Measurements from ENCODE around the gene TCEA3.

Gene TCEA3

DNA sequence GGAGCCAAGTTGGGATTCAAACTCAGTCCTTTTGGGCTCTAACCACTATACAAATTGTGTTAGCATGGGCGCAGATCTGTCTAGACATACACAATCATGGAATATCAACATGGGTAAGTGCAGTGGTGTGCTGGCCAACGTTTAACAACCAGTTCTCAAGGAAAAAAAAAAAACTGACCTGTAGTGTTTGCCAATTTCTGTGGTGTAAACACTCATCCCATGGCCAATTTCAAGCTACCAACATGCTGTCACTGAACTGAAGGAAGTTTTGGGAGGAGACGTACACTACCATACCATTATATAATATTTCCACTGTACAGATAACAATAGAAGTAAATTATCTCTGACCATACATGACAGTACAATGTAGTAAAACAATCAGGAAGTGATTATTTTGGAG, 3.2 kb downstream of the TCEA3 start:
- DNase-seq (ENCODE audit: low spot score) = no peak

DNA sequence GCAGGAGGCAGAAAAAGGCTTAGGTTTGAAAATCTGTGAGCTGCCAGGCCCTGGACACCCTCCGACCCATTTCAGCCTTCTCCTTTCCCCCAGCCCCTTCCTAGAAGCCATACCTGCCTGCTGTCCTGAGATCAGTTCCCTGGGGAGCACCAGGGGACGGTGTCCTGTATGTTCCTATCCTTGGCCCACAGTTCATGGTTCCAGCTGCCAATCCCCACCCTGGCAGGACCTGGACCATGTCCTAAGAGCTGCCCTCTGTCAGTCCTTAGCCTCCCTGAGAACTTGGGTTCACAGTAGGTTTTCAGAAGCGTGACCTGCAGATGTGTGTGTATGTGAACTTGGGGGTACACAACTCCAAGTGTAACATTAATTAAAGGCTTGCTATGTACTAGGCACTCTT, 3.8 kb downstream of the TCEA3 start:
- no peak for DNase-seq (ENCODE audit: low spot score)

DNA sequence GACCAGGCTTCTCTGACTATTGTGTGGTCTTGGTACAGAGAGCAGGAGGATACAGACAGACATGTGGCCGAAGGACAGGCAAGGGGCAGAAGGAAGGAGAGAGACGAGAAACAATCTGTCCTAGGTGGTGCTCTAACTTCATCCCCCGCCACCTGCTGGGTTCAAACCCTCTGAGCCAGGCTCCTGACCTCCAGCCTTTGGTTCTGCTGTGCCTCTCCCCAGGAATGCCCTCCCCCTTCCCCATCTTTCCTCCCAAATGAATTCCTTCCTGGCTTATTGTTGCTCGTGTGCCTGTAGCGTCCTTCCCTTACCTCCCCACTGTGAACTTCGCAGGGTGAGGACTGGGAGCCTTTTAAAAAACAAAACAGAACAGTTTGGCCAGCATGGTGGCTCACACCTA, 5.4 kb downstream of the TCEA3 start:
- DNase-seq (ENCODE audit: low spot score) = no peak

DNA sequence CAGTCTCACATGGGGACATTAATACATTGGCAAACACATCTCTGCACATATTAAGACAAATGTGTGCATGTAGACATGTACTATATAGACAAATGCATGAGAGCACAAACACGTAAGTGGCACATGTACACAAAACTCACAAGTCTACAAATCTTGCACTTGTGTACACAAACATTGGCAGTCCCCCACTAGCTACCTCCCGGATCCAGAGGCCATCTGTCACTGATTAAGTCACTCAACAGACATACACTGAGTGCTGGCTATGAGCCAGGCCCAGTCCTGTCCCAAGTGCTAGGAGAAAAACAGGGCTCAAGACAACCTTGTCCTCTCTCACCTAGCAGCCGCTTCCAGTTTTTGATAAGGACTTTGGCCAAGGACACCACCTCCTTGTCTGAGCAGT, 7.0 kb downstream of the TCEA3 start:
- DNase-seq (ENCODE audit: low spot score) = no peak

DNA sequence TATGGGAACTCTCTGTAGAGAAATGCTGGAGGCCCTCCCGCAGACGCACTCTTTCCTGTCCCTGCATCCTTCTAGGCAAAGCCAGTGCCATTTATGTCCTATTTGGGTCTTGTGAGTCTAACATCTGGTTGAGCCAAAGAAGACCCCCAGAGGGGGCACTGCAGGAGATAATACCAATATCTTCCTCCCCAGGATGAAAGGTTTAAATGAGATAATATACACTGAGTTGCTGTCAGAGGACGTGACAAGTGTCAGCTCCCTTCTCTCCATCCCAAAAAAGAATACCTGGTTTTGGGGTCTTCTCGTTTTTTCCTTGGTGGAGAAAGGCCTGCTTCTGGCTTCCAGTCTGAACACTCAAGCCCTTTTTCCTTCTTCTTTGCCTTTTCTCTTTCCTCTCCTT, 7.6 kb downstream of the TCEA3 start:
- DNase-seq (ENCODE audit: low spot score) = no peak

DNA sequence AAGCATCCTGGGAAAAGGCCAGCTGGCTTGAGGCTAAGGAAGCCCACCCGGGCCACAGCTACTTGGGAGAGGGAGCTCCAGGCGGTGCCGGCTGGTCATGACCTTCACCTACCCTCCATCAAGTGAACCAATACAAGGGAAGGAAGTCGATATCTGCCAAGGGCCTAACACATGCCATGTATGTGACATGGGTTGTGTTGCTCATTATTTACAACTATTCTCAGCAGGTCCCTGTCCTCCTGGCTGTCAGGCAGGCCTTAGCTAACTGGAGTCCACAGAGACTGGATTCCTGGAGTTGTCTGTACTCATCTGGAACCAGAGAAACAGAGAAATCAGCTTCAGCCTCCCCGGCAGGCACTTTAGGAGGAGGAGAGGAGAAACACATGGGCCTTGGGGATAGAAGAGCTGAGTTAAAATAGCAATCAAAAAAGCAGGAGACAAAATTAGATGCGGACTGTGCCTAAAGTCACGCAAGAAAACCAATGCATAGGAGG, 15.7 kb downstream of the TCEA3 start:
- no peak for DNase-seq (ENCODE audit: low spot score)

DNA sequence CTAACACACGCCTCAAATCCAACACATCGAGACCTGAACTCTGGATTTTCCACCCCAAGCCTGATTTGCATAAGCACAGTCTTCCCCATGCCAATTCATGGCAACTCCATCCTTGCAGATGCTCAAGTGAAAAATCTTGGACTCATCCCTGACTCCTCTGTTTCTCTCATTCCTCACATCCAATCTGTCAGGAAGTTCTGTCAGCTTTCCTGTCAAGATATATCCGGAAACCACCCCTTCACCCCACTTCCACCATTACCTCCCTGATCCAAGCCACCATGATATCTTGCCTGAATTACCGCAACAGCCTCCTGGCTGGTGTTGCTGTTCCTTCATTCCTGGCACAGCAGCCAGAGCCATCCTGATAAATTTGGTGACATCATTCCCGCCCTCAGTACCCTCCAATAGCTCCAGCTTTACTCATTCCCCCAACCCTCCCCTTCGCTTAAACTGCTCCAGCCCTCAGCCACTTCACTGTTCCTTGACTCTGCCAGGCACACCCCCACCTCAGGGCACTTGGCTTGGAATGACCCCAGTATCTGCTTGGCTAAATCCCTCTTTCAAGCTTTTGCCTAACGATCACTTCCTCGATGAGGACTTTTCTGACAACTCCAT, 17.4 kb downstream of the TCEA3 start:
- DNase-seq (ENCODE audit: low spot score) = no peak

DNA sequence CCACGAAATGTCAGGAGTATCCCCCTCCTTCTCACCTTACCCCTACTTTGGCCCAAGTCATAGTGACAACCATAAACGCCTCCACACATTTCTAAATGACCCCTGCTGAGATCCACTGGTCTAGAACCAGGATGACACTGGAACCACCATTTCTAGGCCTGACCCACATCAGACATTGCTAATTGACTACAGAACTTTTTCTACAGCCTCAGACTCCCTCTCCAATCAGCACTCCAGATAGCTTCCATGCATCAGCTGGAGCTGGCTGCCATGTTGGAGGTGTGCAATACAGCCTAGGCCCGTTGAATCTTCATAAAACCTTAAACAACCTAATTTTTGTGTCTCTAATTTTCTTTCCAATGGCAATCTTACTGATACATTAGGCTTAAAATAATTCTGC, 18.6 kb downstream of the TCEA3 start:
- DNase-seq (ENCODE audit: low spot score) = no peak

DNA sequence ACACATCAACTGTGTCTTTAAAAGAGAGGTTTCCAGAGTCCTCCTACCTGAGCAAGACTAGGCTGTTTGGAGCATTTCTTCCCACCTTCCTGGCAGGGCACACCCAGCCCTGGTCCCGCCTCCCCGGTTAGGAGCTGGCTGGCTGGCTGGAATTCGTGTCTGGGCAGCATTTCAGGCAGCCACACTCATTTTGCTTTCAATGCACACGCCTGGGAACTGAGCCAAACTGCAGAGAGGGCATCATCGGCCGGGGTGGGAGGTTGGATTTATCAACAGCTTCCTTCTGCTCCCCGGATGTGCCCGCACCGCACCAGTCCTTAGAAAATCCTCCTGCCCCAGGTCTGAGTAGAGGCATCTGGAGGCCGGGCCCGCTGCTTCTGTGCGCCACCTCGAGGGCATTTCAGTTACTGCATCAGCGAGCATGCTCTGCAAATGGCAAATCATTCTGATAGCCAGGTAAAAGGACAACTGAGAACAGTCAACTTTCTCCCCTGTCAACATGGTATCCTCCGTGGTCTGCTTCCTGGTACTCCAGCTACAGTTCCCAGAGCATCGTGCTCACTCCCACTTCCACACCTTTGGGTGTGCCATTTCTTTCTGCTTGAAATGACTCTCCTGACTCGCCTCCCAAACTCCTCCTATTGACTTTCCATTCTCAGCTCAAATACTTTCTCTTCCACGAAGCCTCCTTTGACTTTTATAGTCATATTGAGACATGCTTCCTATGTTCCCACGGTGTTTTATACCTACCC, 20.6 kb downstream of the TCEA3 start:
- DNase-seq (ENCODE audit: low spot score) = peak; percentile 57

DNA sequence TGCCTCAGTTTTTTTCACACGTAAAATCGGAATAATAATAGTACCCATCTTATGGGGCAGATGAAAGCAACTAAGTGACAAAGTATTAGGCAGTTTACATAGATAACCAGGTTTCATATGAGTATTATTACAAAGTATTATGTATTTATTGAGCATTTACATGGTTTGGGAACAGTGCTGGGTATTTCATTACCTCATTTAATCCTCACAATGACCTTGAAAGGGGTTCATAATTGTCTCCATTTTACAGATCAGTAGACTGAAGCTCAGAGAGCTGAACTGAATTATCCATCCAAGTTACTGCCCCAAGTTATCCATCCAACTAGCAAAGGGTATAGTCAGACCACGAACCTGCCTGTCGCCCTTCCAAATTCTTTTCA, 21.2 kb downstream of the TCEA3 start:
- no peak for DNase-seq (ENCODE audit: low spot score)

DNA sequence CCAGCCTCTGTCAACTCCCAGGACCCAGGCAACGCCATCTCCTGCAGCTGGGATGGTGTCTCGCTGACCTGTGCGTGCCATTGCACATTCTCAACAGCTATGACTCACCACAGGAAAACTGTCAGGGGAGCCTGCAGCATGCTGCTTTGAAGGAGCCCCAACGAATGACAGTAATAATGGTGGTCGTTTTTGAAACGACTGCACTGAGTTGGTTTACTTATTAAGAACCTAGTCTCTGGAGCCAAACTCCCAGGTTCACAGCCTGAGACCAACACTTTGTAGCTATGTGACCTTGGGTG, 21.6 kb downstream of the TCEA3 start:
- DNase-seq (ENCODE audit: low spot score) = no peak

DNA sequence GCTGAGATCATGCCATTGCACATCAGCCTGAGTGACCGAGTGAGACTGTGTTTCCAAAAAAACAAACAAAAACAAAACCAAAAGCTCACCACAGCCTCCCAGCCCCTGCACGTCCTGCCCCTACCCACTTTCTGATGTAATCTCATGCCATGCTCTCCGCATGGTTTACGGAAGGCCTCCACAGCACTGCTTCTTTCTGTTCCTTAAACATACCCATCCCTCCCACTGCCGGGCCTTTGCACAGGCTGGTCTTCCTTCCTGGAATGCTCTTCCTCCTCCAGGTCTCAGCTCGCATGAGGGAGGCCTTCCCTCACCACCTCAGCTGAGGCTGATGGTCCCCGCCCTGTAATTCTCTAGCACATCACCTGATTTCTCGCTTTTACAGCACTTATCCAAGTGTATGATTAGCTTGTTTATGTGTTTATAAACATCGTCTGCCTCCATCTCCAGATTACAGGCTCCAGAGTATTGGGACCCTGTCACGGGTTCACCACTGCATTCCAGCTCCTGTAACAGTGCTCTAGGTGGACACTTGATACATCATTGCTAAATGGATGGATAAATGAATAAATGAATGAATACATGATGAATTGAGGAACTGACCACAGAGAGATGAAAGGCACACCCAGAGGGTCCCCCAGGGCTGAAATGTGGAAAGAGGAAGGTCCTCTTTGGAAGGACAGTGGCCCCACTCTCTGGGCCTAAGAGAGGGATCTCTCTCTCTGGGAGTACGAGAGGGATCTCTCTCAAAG, 22.1 kb downstream of the TCEA3 start:
- no peak for DNase-seq (ENCODE audit: low spot score)

DNA sequence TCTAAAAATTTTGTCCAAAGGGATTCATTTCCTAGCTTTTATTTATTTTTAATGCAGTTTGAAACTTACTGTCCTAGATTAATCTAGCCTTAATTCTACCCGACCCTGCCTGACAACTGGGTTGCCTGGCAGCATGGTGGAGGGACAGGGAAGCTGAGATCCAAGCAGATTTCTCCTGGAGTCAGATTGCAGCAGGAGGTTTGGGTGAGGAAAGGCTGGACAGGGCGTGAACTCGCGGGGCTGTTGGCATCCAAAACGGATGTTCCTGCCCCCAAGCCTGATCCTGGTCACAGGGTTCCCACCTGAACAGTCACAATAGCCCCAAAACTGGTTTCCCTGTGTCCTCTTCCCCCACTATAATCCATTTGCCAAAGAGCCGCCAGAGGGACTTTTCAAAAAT, 23.2 kb downstream of the TCEA3 start:
- no peak for DNase-seq (ENCODE audit: low spot score)

DNA sequence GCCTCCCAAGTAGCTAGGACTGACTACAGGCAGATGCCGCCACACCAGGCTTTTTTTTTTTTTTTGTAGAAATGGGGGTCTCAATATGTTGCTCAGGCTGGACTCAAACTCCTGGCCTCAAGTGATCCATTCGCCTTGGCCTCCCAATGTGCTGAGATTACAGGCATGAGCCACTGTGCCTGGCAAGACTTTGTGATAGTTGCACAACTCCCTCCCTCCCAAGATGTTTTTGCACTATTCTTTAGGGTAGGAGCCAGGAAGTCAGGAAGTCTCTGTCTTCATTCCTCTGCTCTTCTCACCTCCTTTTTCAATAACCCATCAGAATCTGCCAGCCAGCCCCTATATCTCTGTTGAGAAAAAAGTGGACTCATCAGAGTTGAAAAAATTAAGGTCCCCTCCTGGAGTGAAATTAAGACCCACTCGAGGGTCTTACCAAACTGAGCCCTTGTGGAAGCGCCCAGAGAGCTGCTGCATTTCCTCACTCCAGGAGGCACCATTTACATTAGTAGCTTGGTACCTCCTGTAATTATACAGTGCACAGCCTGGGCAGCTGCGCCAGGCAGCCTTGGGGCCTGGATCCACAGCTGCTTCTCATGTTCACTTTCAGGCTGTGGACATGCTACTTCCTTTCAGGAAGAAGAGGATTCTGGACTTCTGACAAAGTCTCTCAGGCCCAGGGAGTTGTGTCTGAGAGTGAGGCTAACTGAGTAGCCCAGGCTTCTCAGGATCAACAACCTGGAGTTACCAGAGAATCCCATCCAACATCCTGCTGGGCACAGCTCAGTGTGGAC, 24.0 kb downstream of the TCEA3 start:
- DNase-seq (ENCODE audit: low spot score) = no peak

DNA sequence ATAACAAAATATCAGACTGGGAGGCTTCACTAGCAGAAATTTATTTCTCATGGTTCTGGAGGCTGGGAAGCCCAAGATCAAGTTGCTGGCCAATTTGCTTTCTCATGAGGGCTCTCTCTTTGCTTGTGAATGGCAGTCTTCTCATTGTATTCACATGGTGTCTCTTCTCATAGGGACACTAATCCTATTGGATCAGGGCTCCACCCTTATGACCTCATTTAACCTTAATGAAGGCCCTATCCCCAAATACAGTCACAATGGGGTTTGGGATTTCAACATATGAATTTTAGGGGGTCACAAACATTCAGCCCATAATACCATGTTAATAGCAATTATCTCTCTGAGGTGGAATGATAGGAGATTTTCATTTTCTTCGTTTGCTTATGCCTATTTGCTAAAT, 25.3 kb downstream of the TCEA3 start:
- no peak for DNase-seq (ENCODE audit: low spot score)

DNA sequence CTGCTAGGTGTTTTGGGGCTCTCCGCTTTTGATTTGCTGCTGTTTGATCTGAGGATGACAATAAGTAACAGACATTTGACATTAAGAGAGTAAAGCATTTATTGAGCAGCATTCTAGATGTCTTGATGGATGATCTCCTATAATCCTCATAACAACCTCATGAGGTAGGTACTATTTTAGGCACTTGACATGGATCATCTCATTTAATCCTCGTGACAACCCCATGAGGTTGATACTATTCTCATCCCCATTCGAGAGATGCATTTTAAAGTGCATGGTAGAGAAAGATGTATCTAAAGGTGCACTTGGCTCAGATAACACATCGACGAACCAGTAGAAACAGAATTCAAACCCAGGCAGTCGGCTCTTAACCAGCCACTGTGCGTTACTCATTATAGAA, 26.6 kb downstream of the TCEA3 start:
- DNase-seq (ENCODE audit: low spot score) = no peak

DNA sequence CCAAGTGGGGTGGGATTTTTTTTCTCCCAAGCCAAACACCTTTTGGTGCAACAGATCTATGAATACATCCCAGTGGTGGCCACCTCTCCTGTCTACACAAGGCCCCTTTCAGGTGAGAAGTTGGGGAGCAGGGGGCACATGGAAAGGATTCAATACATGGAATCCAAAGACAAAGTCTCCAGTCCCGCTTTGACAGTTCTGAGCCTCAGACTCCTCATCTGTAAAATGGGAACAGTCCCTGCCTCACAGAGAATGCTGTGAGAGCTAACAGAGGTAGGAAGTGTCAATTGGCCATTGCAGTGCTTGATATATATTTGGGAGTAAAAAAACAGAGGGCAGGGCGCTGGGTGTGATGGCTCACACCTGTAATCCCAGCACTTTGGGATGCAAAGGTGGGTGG, 28.2 kb downstream of the TCEA3 start:
- DNase-seq (ENCODE audit: low spot score) = no peak

DNA sequence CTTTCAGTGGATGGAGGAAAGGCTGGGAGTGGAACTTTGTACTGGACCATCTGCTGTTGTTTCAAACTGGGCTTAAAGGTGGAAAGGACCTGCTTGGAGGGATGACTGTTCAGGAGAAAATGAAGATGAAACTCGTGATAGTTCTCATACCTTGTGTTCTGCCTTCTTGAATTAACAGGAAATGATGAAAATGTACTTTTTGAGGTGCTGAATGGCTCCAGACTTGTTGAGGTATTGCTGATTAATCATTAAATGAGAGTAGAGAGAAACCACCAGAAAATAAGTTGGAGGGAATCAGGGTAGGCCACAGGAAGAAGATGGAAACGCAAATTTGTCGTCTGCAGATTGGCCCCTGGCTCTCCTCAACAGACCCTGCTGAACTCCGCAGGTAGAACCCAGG, 28.7 kb downstream of the TCEA3 start:
- DNase-seq (ENCODE audit: low spot score) = no peak

DNA sequence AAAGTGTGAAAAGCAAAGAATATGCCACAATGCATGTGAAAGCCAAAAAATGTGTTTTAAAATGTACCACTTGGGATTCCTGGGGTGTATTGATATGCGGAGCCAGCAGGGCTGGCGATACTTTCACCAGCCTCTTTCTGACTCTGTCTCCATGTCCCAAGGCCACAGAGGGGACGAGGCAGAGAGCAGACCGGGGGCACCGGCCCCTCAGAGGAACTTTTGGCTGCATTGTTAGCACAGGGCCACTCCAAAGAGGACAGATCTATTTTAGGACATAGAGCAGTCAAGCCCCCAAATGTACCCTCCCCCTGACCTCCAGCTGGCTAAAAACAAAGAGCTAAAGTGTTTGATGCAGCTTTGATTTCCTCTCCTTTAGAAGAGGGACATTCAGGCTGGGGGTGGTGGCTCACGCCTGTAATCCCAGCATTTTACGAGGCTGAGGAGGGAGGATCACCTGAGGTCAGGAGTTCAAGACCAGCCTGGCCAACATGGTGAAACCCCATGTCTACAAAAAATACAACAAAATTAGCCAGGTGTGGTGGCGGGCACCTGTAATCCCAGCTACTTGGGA, 29.3 kb downstream of the TCEA3 start:
- no peak for DNase-seq (ENCODE audit: low spot score)

DNA sequence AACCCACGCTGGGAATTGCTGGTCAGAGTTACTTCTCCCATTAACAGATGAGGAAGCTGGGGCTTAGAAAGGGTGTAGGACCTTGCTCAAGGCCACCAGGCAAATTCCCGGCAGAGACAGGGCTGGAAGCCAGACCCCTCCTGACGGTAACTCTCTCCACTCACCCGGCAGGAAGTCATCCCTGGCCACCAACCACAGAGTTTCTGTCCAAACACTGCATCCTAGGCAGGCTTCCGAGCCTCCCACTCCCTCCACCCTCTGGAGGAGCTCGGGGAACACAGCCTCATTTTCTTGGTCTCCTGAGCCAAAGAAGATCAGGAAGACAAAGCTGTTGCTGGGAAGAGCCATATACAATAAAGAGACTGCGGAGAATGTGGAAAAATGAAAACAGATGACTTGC, 29.9 kb downstream of the TCEA3 start:
- DNase-seq (ENCODE audit: low spot score) = no peak

DNA sequence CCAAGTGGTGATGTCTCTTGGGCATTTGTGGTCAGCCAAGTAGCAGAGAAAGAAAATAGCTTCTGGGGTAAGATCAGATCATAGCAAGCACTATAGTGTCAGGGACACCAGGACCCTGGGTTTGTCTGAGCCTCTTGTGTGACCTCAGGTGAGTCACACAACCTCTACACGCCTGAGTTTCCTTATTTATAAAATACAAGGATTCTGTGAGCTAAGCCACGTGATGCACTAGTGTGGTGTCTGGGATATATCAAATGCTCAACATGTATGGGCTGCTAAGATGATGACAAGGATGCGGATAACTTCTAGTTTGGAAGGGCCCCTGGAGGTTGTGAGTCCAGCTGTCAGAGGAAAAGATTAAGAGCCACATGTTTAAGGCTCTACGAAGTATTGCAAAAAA, 30.4 kb downstream of the TCEA3 start:
- no peak for DNase-seq (ENCODE audit: low spot score)

DNA sequence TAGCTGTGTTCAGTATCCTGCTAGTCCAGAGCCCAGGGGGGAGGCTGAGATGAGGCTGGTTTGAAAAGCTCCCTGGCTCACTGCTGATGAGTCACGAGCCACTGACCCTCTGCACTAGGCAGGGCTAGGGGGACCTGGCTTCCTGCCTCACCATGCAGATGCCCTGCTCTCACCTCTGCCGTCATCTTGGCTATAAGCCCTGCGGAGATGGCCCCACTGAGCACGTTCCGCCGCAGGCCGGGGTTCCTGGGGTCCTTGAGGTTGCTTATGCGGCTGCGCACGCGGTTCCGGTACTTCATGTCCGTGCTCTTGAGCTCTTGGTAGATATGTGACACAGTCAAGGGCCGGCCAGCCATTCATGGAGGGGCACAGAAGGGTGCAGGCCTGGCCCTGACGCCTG, 30.8 kb downstream of the TCEA3 start:
- DNase-seq (ENCODE audit: low spot score) = no peak
